GM12878 (cell line): Measurements from ENCODE around the gene TMPRSS6. TPM values are rescaled to one million over a fixed set of nuclear protein-coding genes. Genes with fewer than 3 reads are reported as not detected.

Experiments
- ATAC-seq: fragments of 200-7000 bp; cut with Tn5 transposase; 3 replicates; pipeline ENCODE4 v1.9.1; 2020; ENCODE audit warnings: mild to moderate bottlenecking, moderate library complexity
- BruUV-seq: library from RNA; stranded (reverse); fragments of 400-500 nt; replicated peaks from 2 replicates; lab custom pipeline; 2021; lab: Mats Ljungman, UMichigan
- CTCF ChIA-PET: fragments of 300-600 bp; sonication (Branson Sonifier 250); formaldehyde crosslinking; extraction: SDS; loops from one replicate; lab custom pipeline; 2021; ENCODE audit warnings: inconsistent platforms; lab: Yijun Ruan, JAX
- POLR2A ChIA-PET: fragments of 350-600 bp; formaldehyde crosslinking; extraction: SDS; loops from one replicate; lab custom pipeline; 2021; ENCODE audit warnings: inconsistent platforms; lab: Charles Lee
- RAD21 ChIA-PET: fragments of 300-600 bp; sonication (Branson Sonifier 250); formaldehyde crosslinking; loops from one replicate; lab custom pipeline; 2023; ENCODE audit warnings: antibody characterized with exemption; ENCODE audit not compliant: unreplicated experiment; lab: Charles Lee
- SMC1A ChIA-PET: fragments of 300-600 bp; sonication (Branson Sonifier 250); formaldehyde crosslinking; loops from one replicate; lab custom pipeline; 2023; ENCODE audit not compliant: unreplicated experiment, uncharacterized antibody; lab: Charles Lee
- DNase-seq: peaks from one replicate; pipeline ENCODE4 v3.0.0-alpha.2; 2011; ENCODE audit warnings: low read depth, low spot score
- FAIRE-seq: peaks from 3 replicates; lab custom pipeline; 2011; peaks lifted over from hg19 to GRCh38; lab: Jason Lieb, UNC
- H2AFZ ChIP-seq: 2 replicates; pipeline ENCODE4 v1.6.0; 2011; ENCODE audit warnings: low read depth, low read length, control low read depth; ENCODE audit not compliant: control insufficient read depth
- H3K27ac ChIP-seq: 2 replicates; pipeline ENCODE4 v1.5.1; 2011; ENCODE audit warnings: control low read depth; ENCODE audit not compliant: control insufficient read depth, insufficient read depth
- H3K27me3 ChIP-seq, 2 experiments: replicated peaks in 1 of 2; 2 replicates each; pipeline versions ENCODE4 v1.6.0 to v1.6.1; 2011; ENCODE audit warnings: low read length in 1 of 2; ENCODE audit not compliant: control insufficient read depth in 2 of 2, insufficient read depth in 2 of 2
- H3K36me3 ChIP-seq, 2 experiments: 2 replicates each; pipeline ENCODE4 v1.5.1; 2011; ENCODE audit warnings: low read length in 1 of 2; ENCODE audit not compliant: control insufficient read depth in 2 of 2, insufficient read depth in 2 of 2
- H3K4me1 ChIP-seq: 2 replicates; pipeline ENCODE4 v1.6.1; 2011; ENCODE audit warnings: mild to moderate bottlenecking, low read length, moderate library complexity, mixed read lengths; ENCODE audit not compliant: control insufficient read depth, insufficient read depth
- H3K4me2 ChIP-seq: 2 replicates; pipeline ENCODE4 v1.6.0; 2011; ENCODE audit warnings: control low read depth; ENCODE audit not compliant: control insufficient read depth, insufficient read depth
- H3K4me3 ChIP-seq: fragments of 200-600 bp; sonication (generic); 2 replicates; pipeline ENCODE4 v1.5.1; 2016
- H3K79me2 ChIP-seq: 2 replicates; pipeline ENCODE4 v1.6.0; 2011; ENCODE audit warnings: low read length; ENCODE audit not compliant: control insufficient read depth, insufficient read depth
- H3K9ac ChIP-seq: 2 replicates; pipeline ENCODE4 v1.8.0; 2011; ENCODE audit warnings: low read length, control low read depth, mixed read lengths; ENCODE audit not compliant: control insufficient read depth, insufficient read depth
- H3K9me3 ChIP-seq: replicated peaks from 3 replicates; pipeline ENCODE4 v1.5.1; 2011; ENCODE audit warnings: mild to moderate bottlenecking, low read length; ENCODE audit not compliant: control insufficient read depth, insufficient read depth
- H4K20me1 ChIP-seq: 2 replicates; pipeline ENCODE4 v1.6.0; 2011; ENCODE audit not compliant: control insufficient read depth, insufficient read depth
- CBX3 ChIP-seq: fragments of 200-600 bp; sonication (generic); IDR thresholded peaks from 2 replicates; pipeline ENCODE4 v1.6.1; 2016; ENCODE audit warnings: low read depth, borderline replicate concordance
- DPF2 ChIP-seq: fragments of 450-650 bp; IDR thresholded peaks from 2 replicates; pipeline ENCODE4 v1.6.1; 2017; ENCODE audit warnings: mild to moderate bottlenecking
- FOXK2 ChIP-seq: fragments of 450-650 bp; IDR thresholded peaks from 2 replicates; pipeline ENCODE4 v1.6.1; 2017; ENCODE audit warnings: mild to moderate bottlenecking, moderate library complexity
- HSF1 ChIP-seq: fragments of 150-350 bp; IDR thresholded peaks from 2 replicates; pipeline ENCODE4 v1.6.1; 2014; ENCODE audit warnings: mild to moderate bottlenecking, low read depth, low read length
- JUNB ChIP-seq: IDR thresholded peaks from 2 replicates; pipeline ENCODE4 v1.6.1; 2016; ENCODE audit warnings: antibody characterized with exemption, mild to moderate bottlenecking
- JUND ChIP-seq: IDR thresholded peaks from 2 replicates; pipeline ENCODE4 v1.6.1; 2012; ENCODE audit warnings: low read depth, mild to moderate bottlenecking, low read length, improper control_type of control experiment, moderate library complexity
- NFXL1 ChIP-seq: fragments of 450-650 bp; IDR thresholded peaks from 2 replicates; pipeline ENCODE4 v1.6.1; 2017; ENCODE audit warnings: antibody characterized with exemption, mild to moderate bottlenecking, borderline replicate concordance
- NR2C1 ChIP-seq: fragments of 450-650 bp; IDR thresholded peaks from 2 replicates; pipeline ENCODE4 v1.6.1; 2017; ENCODE audit warnings: antibody characterized with exemption, mild to moderate bottlenecking, moderate library complexity
- PML ChIP-seq: IDR thresholded peaks from 2 replicates; pipeline ENCODE4 v1.6.1; 2012; ENCODE audit warnings: low read length, inconsistent platforms
- POLR2AphosphoS5 ChIP-seq: IDR thresholded peaks from 2 replicates; pipeline ENCODE4 v1.6.1; 2011; ENCODE audit warnings: mild to moderate bottlenecking, low read length, inconsistent platforms
- SMARCA5 ChIP-seq: fragments of 450-650 bp; IDR thresholded peaks from 2 replicates; pipeline ENCODE4 v1.6.1; 2017; ENCODE audit warnings: mild to moderate bottlenecking
- ZNF207 ChIP-seq: fragments of 450-650 bp; IDR thresholded peaks from 2 replicates; pipeline ENCODE4 v1.6.1; 2014; ENCODE audit warnings: antibody characterized with exemption, mild to moderate bottlenecking, borderline replicate concordance
- WGBS: methylation state at CpG from one replicate; pipeline ENCODE4 v1.1.6; 2016; ENCODE audit warnings: low lambda C conversion rate; ENCODE audit not compliant: insufficient replicate concordance, insufficient coverage; ENCODE audit errors: missing lambda C conversion rate; 5-methylcytosine and 5-hydroxymethylcytosine counted together
- in situ Hi-C: fragments of 300-500 bp; cut with MboI; formaldehyde crosslinking; loops from 9 replicates; pipeline ENCODE4 v1.14.3; 2018; ENCODE audit warnings: mixed read lengths
- intact Hi-C: fragments of 100-400 bp; cut with micrococcal nuclease; formaldehyde crosslinking; loops from one replicate; pipeline ENCODE4 v1.14.2; 2022; ENCODE audit not compliant: unreplicated experiment
- polyA plus RNA-seq, 11 experiments: library from polyadenylated mRNA; depleted of rRNA in 4 of 11; unstranded in 6 of 11; stranded (reverse) in 5 of 11; fragments of >200 nt; fragmentation: Nextera tagmentation in 4 of 11; fragmentation: Illumina TruSeq in 1 of 11; extraction: Ambion mirVana in 4 of 11; extraction: Trizol in 1 of 11; gene quantifications; 1 replicate in 1 of 11; 2 replicates in 10 of 11; pipeline versions ENCODE4 v1.2.1 to v1.2.3, GENCODE V29; 2011 to 2016; ENCODE audit warnings: inconsistent platforms in 2 of 11, missing spikeins in 2 of 11, low read depth in 1 of 11
- total RNA-seq, 4 experiments: library from RNA; depleted of rRNA in 3 of 4; stranded (reverse); fragments of >200 nt in 3 of 4; fragmentation: Illumina TruSeq in 1 of 4; extraction: Trizol in 1 of 4; gene quantifications; 2 replicates each; pipeline versions ENCODE4 v1.2.1 to v1.2.3, GENCODE V29; 2013 to 2021
- TF ChIP-seq, protein P1 (sequence below): fragments of 450-650 bp; IDR thresholded peaks from 2 replicates; pipeline ENCODE4 v1.6.1; 2017; ENCODE audit warnings: borderline replicate concordance

TMPRSS6 gene
- total and polyA plus RNA-seq, 10 of the 15 experiments (the other 5 are each of a cell fraction or from before 2014, with no cell fraction given) = 0.06 to 0.69 (median 0.19) TPM; not detected in 6

DNA sequence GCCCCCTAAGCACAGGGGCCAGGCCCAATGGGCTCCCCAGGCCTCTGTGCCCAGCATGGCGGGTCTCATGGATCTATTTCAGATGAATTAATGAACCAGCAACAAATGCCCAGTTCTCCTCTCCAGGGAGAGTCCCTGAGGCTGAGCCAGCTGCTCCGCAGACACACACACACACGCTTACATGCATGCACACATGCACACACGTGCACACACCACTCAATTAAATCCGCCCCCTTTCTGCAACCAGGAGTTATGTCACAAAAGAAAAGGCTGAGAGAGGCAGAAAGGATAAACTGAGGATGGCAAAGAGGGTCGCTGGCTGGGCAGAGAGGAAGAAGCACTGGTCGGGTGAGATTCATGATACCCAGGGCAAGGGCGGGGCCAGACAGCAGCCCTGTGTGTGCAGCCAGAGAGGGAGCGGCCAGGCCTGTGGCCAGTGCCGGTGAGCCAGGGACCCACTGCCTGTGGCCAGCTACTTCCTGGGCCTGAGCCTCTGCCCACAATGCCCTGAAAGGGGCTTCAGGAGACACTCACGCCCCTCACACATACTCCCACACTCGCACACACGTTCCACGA, 20.4 kb upstream of the TMPRSS6 start:
- WGBS = 78% methylated on average over 14 of the region's 14 CpGs
- no peaks in the 10 kb centered on the region; the same call in 1 of the 2 replicates for H4K20me1 ChIP-seq
- no peak overlapping the region for H3K4me2 ChIP-seq
- ChIA-PET CTCF (no interaction called here), RAD21 (no interaction called here), POLR2A (no interaction called here), SMC1A (interaction anchor here (1.0 kb wide), 1 partner anchor 32 kb away, joined by 3 read pairs; no protein-coding TSS in a partner anchor)
- intact Hi-C loops (no loop called here), in situ Hi-C loops (no loop called here)
- H3K9me3 ChIP-seq = no peaks in the 10 kb centered on the region
- H3K9ac ChIP-seq = no peak overlapping the region
- TF ChIP-seq POLR2AphosphoS5 (peak; percentile 37; the same call in 1 of the 2 replicates), FOXK2 (no peak)
- peaks cover 16 to 52% of the 10 kb centered on the region in 2 experiments; a peak in 3 of 4 replicates for H3K36me3 ChIP-seq
- no peak overlapping the region for H3K4me3 ChIP-seq
- DNase-seq = no peak
- no peak overlapping the region for H2AFZ ChIP-seq
- H3K27me3 ChIP-seq = no peaks in the 10 kb centered on the region
- H3K27ac ChIP-seq = no peak overlapping the region
- no peak for FAIRE-seq
- no TSS peak for BruUV-seq
- no peaks in the 10 kb centered on the region for H3K79me2 ChIP-seq
- no peak for ATAC-seq
- H3K4me1 ChIP-seq = no peaks in the 10 kb centered on the region

- no peaks in the 10 kb centered on the region for H3K4me1 ChIP-seq
- in situ Hi-C loops = no loop called here
- 84% methylated on average over 12 of the region's 12 CpGs for WGBS
- H3K27me3 ChIP-seq = no peaks in the 10 kb centered on the region
- no peaks in the 10 kb centered on the region for H3K9me3 ChIP-seq
- ChIA-PET POLR2A (interaction anchor here (2.1 kb wide), 1 partner anchor 20 kb away, joined by 8 read pairs; no protein-coding TSS in a partner anchor), SMC1A (interaction anchor here (0.8 kb wide), 1 partner anchor 19 kb away, joined by 3 read pairs; no protein-coding TSS in a partner anchor), CTCF (interaction anchor here (2.1 to 2.4 kb wide), 2 partner anchors 12 to 71 kb away, joined by 5 to 10 read pairs; no protein-coding TSS in a partner anchor), RAD21 (interaction anchor here (0.6 to 1.1 kb wide), 2 partner anchors 49 to 322 kb away, joined by 3 read pairs; no protein-coding TSS in a partner anchor)
- no peak overlapping the region for H3K27ac ChIP-seq
- BruUV-seq = no TSS peak
- no peak overlapping the region for H3K9ac ChIP-seq
- no peak overlapping the region for H3K4me2 ChIP-seq
- TF ChIP-seq HSF1 = no peak
- TF ChIP-seq SMARCA5 = no peak
- no peak for TF ChIP-seq DPF2
- TF ChIP-seq, protein P1, sequence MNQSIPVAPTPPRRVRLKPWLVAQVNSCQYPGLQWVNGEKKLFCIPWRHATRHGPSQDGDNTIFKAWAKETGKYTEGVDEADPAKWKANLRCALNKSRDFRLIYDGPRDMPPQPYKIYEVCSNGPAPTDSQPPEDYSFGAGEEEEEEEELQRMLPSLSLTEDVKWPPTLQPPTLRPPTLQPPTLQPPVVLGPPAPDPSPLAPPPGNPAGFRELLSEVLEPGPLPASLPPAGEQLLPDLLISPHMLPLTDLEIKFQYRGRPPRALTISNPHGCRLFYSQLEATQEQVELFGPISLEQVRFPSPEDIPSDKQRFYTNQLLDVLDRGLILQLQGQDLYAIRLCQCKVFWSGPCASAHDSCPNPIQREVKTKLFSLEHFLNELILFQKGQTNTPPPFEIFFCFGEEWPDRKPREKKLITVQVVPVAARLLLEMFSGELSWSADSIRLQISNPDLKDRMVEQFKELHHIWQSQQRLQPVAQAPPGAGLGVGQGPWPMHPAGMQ = no peak
- no peak for TF ChIP-seq JUND
- TF ChIP-seq NR2C1 = no peak
- TF ChIP-seq CBX3 = no peak
- TF ChIP-seq NFXL1 = no peak
- no peak for TF ChIP-seq PML
- TF ChIP-seq ZNF207 = no peak
- TF ChIP-seq JUNB = no peak
- ATAC-seq = no peak
- no peak for FAIRE-seq
- H3K36me3 ChIP-seq = peaks cover 15 to 48% of the 10 kb centered on the region in 2 experiments; a peak in 3 of 4 replicates
- DNase-seq = no peak
- H3K4me3 ChIP-seq = no peak overlapping the region
- no peaks in the 10 kb centered on the region for H4K20me1 ChIP-seq
- no peaks in the 10 kb centered on the region for H3K79me2 ChIP-seq
- intact Hi-C loops = no loop called here
- H2AFZ ChIP-seq = no peak overlapping the region
Observed at GRCh38 chr22:37128555-37129281, 19.2 kb upstream of the TMPRSS6 start.
